Loucy (cell line): ENCODE measurements around the gene TOR3A.

Source experiments
- H2AFZ ChIP-seq: fragments of 200-600 bp; sonication (generic); 2 replicates; pipeline ENCODE4 v1.6.0; 2016; ENCODE audit warnings: antibody characterized with exemption, mild to moderate bottlenecking, low read length, moderate library complexity
- H3F3A ChIP-seq: fragments of 200-600 bp; 2 replicates; pipeline ENCODE4 v1.6.0; 2016; ENCODE audit warnings: antibody characterized with exemption, low read depth, mild to moderate bottlenecking
- H3K27me3 ChIP-seq: fragments of 200-600 bp; sonication (generic); 2 replicates; pipeline ENCODE4 v1.6.1; 2014; ENCODE audit warnings: low read length, mild to moderate bottlenecking; ENCODE audit not compliant: insufficient read depth, poor library complexity, severe bottlenecking
- H3K36me3 ChIP-seq: fragments of 200-600 bp; sonication (generic); 2 replicates; pipeline ENCODE4 v1.6.1; 2016; ENCODE audit warnings: low read length; ENCODE audit not compliant: insufficient read depth
- H3K4me1 ChIP-seq: fragments of 200-600 bp; sonication (generic); 2 replicates; pipeline ENCODE4 v1.5.1; 2014; ENCODE audit warnings: low read length, mild to moderate bottlenecking; ENCODE audit not compliant: insufficient read depth, poor library complexity, severe bottlenecking
- H3K4me2 ChIP-seq: fragments of 200-600 bp; sonication (generic); 2 replicates; pipeline ENCODE4 v1.6.0; 2014; ENCODE audit warnings: antibody characterized with exemption, low read length, low read depth, mild to moderate bottlenecking; ENCODE audit not compliant: poor library complexity, severe bottlenecking
- H3K4me3 ChIP-seq: fragments of 200-600 bp; sonication (generic); 2 replicates; pipeline ENCODE4 v1.5.1; 2014; ENCODE audit warnings: low read length, mild to moderate bottlenecking, mixed read lengths; ENCODE audit not compliant: poor library complexity, severe bottlenecking
- H3K79me2 ChIP-seq: fragments of 200-600 bp; sonication (generic); 2 replicates; pipeline ENCODE4 v1.6.1; 2014; ENCODE audit warnings: low read length; ENCODE audit not compliant: insufficient read depth
- H3K9ac ChIP-seq: fragments of 200-600 bp; sonication (generic); 2 replicates; pipeline ENCODE4 v1.6.0; 2014; ENCODE audit warnings: mild to moderate bottlenecking, low read depth, low read length, moderate library complexity; ENCODE audit not compliant: poor library complexity, severe bottlenecking
- H3K9me2 ChIP-seq: fragments of 200-600 bp; sonication (generic); replicated peaks from 2 replicates; pipeline ENCODE4 v1.6.1; 2016; ENCODE audit warnings: low read depth, low read length, mixed read lengths
- H3K9me3 ChIP-seq: fragments of 200-600 bp; sonication (generic); 2 replicates; pipeline ENCODE4 v1.6.1; 2014; ENCODE audit warnings: mild to moderate bottlenecking, antibody characterized with exemption, low read length, low read depth; ENCODE audit not compliant: insufficient read depth
- H4K20me1 ChIP-seq: fragments of 200-600 bp; sonication (generic); 2 replicates; pipeline ENCODE4 v1.6.0; 2014; ENCODE audit warnings: antibody characterized with exemption, low read length, mild to moderate bottlenecking; ENCODE audit not compliant: insufficient read depth, poor library complexity, severe bottlenecking
- CTCF ChIP-seq: fragments of 200-600 bp; sonication (generic); conservative IDR thresholded peaks from 2 replicates; pipeline ENCODE4 v1.5.1; 2014; ENCODE audit warnings: mild to moderate bottlenecking, antibody characterized with exemption, low read length
- EZH2phosphoT487 ChIP-seq: fragments of 200-600 bp; IDR thresholded peaks from 2 replicates; pipeline ENCODE4 v1.6.1; 2018; ENCODE audit warnings: antibody characterized with exemption, mild to moderate bottlenecking, moderate library complexity, borderline replicate concordance

Gene TOR3A

DNA sequence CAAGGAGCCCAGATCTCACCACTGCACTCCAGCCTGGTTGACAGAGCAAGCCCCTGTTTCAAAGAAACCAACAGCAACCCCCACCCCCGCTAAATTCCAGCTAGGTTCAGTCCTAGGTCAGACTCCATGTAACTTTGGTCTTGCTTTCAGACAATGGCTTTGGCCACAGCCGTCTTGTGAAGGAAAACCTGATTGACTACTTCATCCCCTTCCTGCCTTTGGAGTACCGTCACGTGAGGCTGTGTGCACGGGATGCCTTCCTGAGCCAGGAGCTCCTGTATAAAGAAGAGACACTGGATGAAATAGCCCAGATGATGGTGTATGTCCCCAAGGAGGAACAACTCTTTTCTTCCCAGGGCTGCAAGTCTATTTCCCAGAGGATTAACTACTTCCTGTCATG, 12.9 kb downstream of the TOR3A start:
- H3K4me3 ChIP-seq: no peak overlapping the region
- H3K9me3 ChIP-seq: no peaks in the 10 kb centered on the region
- no peak for TF ChIP-seq EZH2phosphoT487
- no peak for TF ChIP-seq CTCF
- H3K9ac ChIP-seq: no peak overlapping the region
- H3K36me3 ChIP-seq: peaks cover 64% of the 10 kb centered on the region; the same call in 1 of the 2 replicates
- H4K20me1 ChIP-seq: no peaks in the 10 kb centered on the region
- no peaks in the 10 kb centered on the region for H3F3A ChIP-seq
- no peak overlapping the region for H3K4me2 ChIP-seq
- no peak overlapping the region for H2AFZ ChIP-seq
- no peaks in the 10 kb centered on the region for H3K4me1 ChIP-seq
- no peaks in the 10 kb centered on the region; the same call in 1 of the 2 replicates for H3K79me2 ChIP-seq
- no peaks in the 10 kb centered on the region for H3K9me2 ChIP-seq
- no peaks in the 10 kb centered on the region for H3K27me3 ChIP-seq

DNA sequence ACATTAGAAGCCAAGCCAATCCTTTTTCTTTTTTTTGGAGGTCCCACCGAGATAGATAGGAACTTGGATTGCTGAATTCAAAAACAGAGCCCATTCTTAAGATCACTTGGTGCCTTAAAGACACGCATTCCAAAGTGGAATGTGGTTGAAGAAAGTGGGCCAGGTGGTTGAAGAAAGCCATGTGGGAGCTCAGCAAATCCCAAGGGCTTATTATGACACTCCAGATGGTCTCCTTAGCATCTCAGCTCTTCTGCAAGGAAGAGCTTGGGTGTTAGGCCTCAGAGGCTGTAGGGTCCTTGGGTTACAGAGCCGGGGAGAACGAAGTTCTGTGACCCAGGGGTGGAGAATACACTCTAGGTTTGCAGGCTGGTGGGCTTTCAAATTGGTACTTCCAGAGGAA, 13.5 kb downstream of the TOR3A start:
- no peaks in the 10 kb centered on the region for H3K9me3 ChIP-seq
- H4K20me1 ChIP-seq: no peaks in the 10 kb centered on the region
- H3F3A ChIP-seq: no peaks in the 10 kb centered on the region
- no peaks in the 10 kb centered on the region; the same call in 1 of the 2 replicates for H3K79me2 ChIP-seq
- H3K9ac ChIP-seq: no peak overlapping the region
- H3K4me1 ChIP-seq: no peaks in the 10 kb centered on the region
- H3K9me2 ChIP-seq: no peaks in the 10 kb centered on the region
- H3K4me2 ChIP-seq: no peak overlapping the region
- H3K27me3 ChIP-seq: no peaks in the 10 kb centered on the region
- peaks cover 64% of the 10 kb centered on the region; the same call in 1 of the 2 replicates for H3K36me3 ChIP-seq
- H3K4me3 ChIP-seq: no peak overlapping the region
- TF ChIP-seq CTCF (no peak), EZH2phosphoT487 (no peak)
- H2AFZ ChIP-seq: no peak overlapping the region

GRCh38 chr1:179095924-179096323, 14.1 kb downstream of the TOR3A start:
- H3K4me1 ChIP-seq: no peaks in the 10 kb centered on the region
- no peaks in the 10 kb centered on the region for H3K79me2 ChIP-seq
- H3F3A ChIP-seq: no peaks in the 10 kb centered on the region
- H3K9me3 ChIP-seq: no peaks in the 10 kb centered on the region
- H2AFZ ChIP-seq: no peak overlapping the region
- peaks cover 61% of the 10 kb centered on the region; the same call in 1 of the 2 replicates for H3K36me3 ChIP-seq
- H3K4me3 ChIP-seq: no peak overlapping the region
- no peak overlapping the region for H3K4me2 ChIP-seq
- H4K20me1 ChIP-seq: no peaks in the 10 kb centered on the region
- H3K9ac ChIP-seq: no peak overlapping the region
- TF ChIP-seq EZH2phosphoT487: no peak
- TF ChIP-seq CTCF: no peak
- H3K9me2 ChIP-seq: no peaks in the 10 kb centered on the region
- H3K27me3 ChIP-seq: no peaks in the 10 kb centered on the region
